ENCODE measurements around the gene CFAP43.

DNA sequence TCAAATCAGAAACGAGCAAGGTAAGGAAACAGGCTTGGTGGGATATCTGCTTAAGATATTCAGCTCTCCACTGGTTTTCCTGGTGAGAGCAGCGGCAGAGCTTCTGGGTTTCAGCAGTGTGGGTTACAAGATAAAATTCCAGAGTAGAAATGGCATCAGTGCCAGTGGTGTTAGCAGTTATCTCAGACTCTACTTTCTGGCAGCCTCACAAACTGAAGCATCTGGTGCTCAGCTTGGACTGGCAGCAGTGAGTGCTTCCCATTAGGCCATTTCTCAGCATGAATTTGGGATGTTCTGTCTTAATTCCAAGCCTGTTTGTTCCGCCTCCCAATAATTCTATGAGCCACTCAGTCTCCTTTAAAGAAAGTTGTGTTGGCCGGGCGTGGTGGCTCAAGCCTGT lies 29.9 kb upstream of the CFAP43 start:
- TF ChIP-seq, protein P1, sequence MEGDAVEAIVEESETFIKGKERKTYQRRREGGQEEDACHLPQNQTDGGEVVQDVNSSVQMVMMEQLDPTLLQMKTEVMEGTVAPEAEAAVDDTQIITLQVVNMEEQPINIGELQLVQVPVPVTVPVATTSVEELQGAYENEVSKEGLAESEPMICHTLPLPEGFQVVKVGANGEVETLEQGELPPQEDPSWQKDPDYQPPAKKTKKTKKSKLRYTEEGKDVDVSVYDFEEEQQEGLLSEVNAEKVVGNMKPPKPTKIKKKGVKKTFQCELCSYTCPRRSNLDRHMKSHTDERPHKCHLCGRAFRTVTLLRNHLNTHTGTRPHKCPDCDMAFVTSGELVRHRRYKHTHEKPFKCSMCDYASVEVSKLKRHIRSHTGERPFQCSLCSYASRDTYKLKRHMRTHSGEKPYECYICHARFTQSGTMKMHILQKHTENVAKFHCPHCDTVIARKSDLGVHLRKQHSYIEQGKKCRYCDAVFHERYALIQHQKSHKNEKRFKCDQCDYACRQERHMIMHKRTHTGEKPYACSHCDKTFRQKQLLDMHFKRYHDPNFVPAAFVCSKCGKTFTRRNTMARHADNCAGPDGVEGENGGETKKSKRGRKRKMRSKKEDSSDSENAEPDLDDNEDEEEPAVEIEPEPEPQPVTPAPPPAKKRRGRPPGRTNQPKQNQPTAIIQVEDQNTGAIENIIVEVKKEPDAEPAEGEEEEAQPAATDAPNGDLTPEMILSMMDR (IDR thresholded peaks at IDR 0.05), result no peak
- TF ChIP-seq EZH2 (IDR thresholded peaks at IDR 0.05; ENCODE audit: borderline replicate concordance, insufficient read depth, low read depth, low read length, poor library complexity, severe bottlenecking), result no peak
